GM19240 (cell line): ENCODE results near the gene EHMT1.
A peak's percentile ranks its signal among the peaks of the same experiment; 100 is the strongest.

ENCODE experiments used
- DNase-seq: peaks from one replicate; pipeline ENCODE4 v3.0.0; 2011; ENCODE audit warnings: low spot score; ENCODE audit not compliant: insufficient read length

EHMT1 gene

GRCh38 chr9:137691646-137692351, 73.0 kb downstream of the EHMT1 start:
- no peak for DNase-seq

GRCh38 chr9:137694236-137694959, 75.6 kb downstream of the EHMT1 start:
- no peak for DNase-seq

- peak; percentile 38 for DNase-seq
Observed at GRCh38 chr9:137694962-137695875, 76.4 kb downstream of the EHMT1 start.

GRCh38 chr9:137696136-137696925, 77.5 kb downstream of the EHMT1 start:
- no peak for DNase-seq

- no peak for DNase-seq
Observed at GRCh38 chr9:137697193-137697592, 78.4 kb downstream of the EHMT1 start.

GRCh38 chr9:137697832-137698231, 79.0 kb downstream of the EHMT1 start:
- DNase-seq, result no peak

GRCh38 chr9:137700911-137701310, 82.1 kb downstream of the EHMT1 start:
- no peak for DNase-seq

GRCh38 chr9:137702615-137703379, 84.0 kb downstream of the EHMT1 start:
- no peak for DNase-seq

- DNase-seq, result no peak
Observed at GRCh38 chr9:137703842-137704508, 85.2 kb downstream of the EHMT1 start.

GRCh38 chr9:137705443-137705863, 86.6 kb downstream of the EHMT1 start:
- DNase-seq, result peak; percentile 75

GRCh38 chr9:137705906-137706305, 87.1 kb downstream of the EHMT1 start:
- DNase-seq, result peak; percentile 45

GRCh38 chr9:137707361-137707760, 88.6 kb downstream of the EHMT1 start:
- DNase-seq, result no peak

GRCh38 chr9:137708590-137709284, 89.9 kb downstream of the EHMT1 start:
- DNase-seq, result no peak

GRCh38 chr9:137709411-137710101, 90.8 kb downstream of the EHMT1 start:
- DNase-seq, result no peak

GRCh38 chr9:137710704-137711103, 91.9 kb downstream of the EHMT1 start:
- DNase-seq, result no peak

GRCh38 chr9:137711678-137712105, 92.9 kb downstream of the EHMT1 start:
- DNase-seq, result no peak

- DNase-seq, result no peak
Observed at GRCh38 chr9:137715321-137715720, 96.5 kb downstream of the EHMT1 start.
